NCI-H345 (cell line): ENCODE measurements around the gene GRIN2A.
"Not testable (repeated sequence)": the region's sequence is repeated elsewhere in the genome, so short reads cannot be mapped to it uniquely, and the experiment has no call there.

Experiments used
- DNase-seq: peaks from one replicate; lab custom pipeline; 2025; lab: John Stamatoyannopoulos, UW

Gene GRIN2A

DNA sequence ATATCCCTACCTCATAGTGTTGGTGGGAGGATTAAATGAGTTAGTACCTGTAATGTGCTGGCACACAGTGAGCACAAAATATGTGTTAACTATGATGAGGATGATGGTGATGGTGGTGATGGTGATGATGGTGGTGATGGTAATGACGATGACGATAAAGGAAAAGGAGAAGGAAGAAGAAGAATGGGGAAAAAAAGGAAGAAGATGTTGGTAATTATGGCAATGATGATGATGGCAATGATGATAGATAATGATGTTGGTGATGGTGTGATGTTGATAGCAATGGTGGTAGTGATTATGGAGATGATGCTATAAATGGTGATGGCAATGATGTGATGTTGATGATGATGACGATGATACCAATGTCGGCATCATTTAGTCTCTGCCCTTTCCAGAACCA, 270.2 kb downstream of the GRIN2A start:
- no peak for DNase-seq

DNA sequence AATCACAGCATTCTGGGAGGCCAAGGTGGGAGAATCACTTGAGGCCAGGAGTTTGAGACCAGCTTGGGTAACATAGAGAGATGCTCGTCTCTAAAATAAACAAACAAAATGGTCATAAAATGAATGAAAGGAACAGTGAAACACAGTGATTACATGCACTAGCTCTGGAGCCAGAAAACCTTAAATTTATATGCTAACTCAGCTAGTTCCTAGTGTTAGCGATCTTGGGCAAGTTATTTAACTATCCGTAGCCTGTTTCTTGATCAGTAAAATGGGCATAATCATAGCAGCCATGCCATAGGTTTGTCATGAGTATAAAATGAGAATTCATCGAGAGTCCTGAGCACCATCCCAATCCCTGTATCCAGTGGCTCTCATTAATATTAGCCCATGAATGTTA, 271.0 kb downstream of the GRIN2A start:
- DNase-seq: no peak

- DNase-seq: no peak
Measured at GRCh38 chr16:9909072-9909825, 273.0 kb downstream of the GRIN2A start.

GRCh38 chr16:9908613-9909012, 273.6 kb downstream of the GRIN2A start:
- no peak for DNase-seq

DNA sequence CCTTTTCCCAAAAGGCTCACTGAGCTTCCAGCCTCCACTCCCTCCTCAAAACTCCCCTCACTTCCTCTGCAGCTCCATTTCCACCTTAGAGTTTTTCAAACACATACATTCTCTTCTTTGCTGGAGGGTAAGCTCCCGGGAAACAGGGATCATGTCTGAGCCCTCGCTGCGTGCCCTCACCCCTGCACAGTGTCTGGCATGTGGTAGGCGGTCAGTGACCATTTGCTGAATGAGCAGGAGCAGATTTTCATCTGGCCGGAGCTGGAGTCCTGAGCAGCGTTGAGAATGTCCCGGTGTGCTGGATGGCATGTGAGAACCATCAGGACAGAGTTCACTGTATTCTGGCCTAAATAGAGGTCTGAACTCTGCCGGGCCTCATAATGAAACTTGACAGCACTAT, 274.5 kb downstream of the GRIN2A start:
- DNase-seq: no peak

GRCh38 chr16:9906218-9906617, 276.0 kb downstream of the GRIN2A start:
- DNase-seq: no peak

DNA sequence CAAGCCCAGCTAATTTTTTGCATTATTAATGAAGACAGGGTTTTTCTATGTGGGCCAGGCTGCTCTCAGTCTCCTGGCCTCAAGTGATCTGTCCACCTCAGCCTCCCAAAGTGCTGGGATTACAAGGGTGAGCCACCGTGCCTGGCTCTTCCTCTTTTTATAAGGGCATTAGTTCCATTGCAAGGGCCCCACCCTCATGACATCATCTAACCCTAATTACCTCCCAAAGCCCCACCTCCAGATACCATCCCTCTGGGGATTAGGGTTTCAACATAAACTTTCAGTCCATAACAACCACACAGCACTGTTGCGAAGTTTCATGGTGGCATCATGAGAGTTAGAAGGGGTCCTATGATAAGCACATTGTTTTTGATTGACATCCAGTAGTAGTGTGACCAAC, 277.7 kb downstream of the GRIN2A start:
- DNase-seq: no peak

- no peak for DNase-seq
Measured at GRCh38 chr16:9900576-9900975, 281.7 kb downstream of the GRIN2A start.

DNA sequence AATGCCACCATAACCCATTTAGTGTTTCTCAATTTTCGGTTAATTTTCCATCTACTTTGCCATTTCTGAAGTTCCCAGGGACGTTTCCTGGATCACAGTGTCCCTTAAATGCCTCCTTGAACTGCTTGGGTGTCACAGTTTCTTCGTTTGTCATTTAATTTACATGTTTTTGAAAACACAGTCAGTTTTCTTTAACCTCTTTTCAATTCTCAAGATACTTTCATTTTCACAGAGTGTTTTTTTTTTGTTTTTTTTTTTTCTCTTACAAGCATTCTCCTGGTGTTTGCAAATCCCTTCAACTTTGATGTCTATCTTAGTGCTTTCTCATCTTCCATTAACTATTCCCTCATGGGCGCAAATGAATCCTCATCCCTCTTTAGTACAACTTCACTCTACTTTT, 283.7 kb downstream of the GRIN2A start:
- no peak for DNase-seq

GRCh38 chr16:9898124-9898523, 284.1 kb downstream of the GRIN2A start:
- DNase-seq: no peak

GRCh38 chr16:9895817-9896216, 286.4 kb downstream of the GRIN2A start:
- no peak for DNase-seq

DNA sequence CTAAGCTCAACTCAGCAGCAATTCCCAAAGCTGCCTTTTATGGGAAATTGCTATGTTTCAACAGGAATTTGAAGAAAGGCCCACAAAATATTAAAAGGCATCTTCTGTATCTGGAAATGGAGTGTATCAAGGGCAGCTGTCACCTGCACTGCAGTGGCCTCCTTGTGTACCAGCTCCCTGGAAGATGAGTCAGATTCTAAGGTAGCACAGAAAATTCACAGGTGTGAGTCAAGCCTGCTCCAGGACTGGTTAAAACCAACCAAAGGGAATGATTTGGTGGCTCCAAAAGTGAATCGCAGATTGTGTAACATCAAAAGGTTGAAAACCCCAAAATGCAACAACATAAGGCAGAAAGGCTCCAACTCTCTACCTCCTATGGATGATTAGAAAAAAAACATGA, 296.4 kb downstream of the GRIN2A start:
- DNase-seq: no peak

DNA sequence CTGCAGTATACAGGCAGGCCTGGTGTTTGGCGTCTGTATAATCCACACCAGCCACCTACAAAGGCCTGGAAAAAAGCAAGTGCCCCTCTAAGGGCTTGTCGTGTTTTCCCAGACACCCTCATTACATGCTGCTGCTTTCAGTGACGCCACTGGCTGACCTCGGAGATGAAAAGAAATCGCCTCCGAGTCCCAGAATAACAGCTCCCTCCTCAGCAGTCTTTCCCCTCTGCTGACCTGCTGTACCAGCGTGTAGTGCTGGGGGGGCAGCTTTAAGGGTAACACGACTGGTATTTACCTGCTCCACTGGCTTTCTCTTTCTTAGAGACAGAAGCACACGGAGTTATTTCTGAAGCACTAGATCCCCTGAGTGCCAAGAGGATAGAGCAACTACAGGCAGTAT, 296.8 kb downstream of the GRIN2A start:
- no peak for DNase-seq

GRCh38 chr16:9875981-9876380, 306.2 kb downstream of the GRIN2A start:
- not testable (repeated sequence) for DNase-seq

DNA sequence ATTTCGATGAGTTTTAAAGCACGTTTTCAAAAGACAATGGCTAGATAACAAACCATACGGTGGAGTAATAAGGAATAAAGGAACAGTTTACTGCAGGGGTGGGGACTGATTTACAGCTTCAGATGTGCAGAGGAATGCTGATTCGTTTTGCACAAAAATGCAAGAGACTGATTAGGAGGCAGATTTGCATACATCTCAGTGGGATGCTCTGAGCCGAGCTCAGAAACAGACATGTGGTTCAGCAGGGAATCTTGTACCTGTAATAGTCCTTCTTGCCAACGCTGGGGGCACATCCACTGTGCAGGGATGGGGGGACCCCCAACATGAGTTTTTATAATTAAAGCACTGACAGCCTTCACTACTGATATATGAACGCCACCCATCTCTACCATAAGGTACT, 308.0 kb downstream of the GRIN2A start:
- DNase-seq: no peak

DNA sequence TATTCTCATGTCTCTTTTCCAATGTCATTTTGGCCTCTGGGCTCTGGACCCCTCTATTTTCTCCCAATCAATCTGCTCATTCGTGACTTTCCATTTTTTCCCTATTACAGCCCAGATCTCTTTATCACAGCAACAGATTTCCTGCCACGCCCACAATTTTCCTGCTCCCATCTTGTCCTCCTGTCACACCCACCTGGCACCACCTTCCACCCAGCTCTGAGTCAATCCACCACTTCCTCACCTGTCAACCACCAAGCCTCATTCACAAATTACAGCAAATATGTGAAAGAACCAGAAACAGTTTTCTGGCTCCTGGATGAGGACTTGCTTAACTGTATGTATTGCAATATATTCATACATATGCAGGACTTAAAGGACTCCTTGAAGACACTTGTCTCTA, 311.3 kb downstream of the GRIN2A start:
- DNase-seq: no peak

GRCh38 chr16:9869776-9870175, 312.5 kb downstream of the GRIN2A start:
- no peak for DNase-seq

GRCh38 chr16:9868606-9869149, 313.6 kb downstream of the GRIN2A start:
- no peak for DNase-seq

DNA sequence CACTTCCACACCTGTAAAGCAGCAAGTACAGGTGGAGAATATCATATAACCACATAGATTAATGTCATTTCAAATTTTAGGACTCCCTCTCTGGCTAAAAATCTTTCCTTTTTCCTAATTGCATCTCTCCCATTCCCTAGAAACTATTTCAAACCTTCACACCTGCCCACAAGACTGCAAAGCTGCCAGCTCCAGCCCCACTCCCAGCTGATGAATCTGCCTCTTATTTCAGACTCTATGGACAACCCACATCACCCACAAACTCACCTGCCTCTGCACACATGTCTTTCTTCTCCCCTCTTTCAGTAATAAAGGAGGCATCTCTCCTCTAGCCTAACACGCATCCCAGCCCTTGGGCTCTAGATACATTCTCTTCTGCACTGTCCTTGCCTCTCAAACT, 315.1 kb downstream of the GRIN2A start:
- DNase-seq: no peak

GRCh38 chr16:9864461-9864860, 317.8 kb downstream of the GRIN2A start:
- no peak for DNase-seq

GRCh38 chr16:9862327-9862726, 319.9 kb downstream of the GRIN2A start:
- no peak for DNase-seq

GRCh38 chr16:9860876-9861275, 321.4 kb downstream of the GRIN2A start:
- DNase-seq: no peak

GRCh38 chr16:9859701-9860327, 322.4 kb downstream of the GRIN2A start:
- no peak for DNase-seq

DNA sequence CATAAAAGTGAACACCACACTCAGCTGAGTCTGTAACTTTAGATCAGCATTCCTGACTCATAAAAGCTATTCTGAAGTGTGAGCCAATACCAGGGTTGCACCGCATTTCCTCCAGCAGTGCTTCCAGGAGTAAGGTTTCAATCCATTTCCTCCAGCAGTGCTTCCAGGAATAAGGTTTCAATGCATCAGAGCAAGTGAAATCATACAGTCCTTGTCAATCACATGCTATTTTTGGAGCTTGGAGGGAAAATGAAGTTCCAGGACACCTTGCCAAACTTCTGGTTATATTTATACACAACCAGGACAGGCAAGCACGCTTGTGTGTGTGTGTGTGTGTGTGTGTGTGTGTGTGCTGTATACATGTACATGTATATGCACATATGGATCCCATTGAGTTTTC, 327.6 kb downstream of the GRIN2A start:
- no peak for DNase-seq
